NCI-H2196 treated with DMSO at 0.1 percent for 48 hours (cell line): ENCODE data around the gene PSMC4.
"Not testable (repeated sequence)": the region's sequence is repeated elsewhere in the genome, so short reads cannot be mapped to it uniquely, and the experiment has no call there.

Experiments
- DNase-seq: peaks from one replicate; lab custom pipeline; 2025; ENCODE audit not compliant: unreplicated experiment; lab: John Stamatoyannopoulos, UW

PSMC4 gene

GRCh38 chr19:39943586-39943985, 27.4 kb upstream of the PSMC4 start:
- no peak for DNase-seq

- no peak for DNase-seq
Measured at GRCh38 chr19:39946532-39946931, 24.4 kb upstream of the PSMC4 start.

GRCh38 chr19:39949026-39949747, 21.8 kb upstream of the PSMC4 start:
- DNase-seq = no peak

- no peak for DNase-seq
Measured at GRCh38 chr19:39951065-39951650, 19.8 kb upstream of the PSMC4 start.

- no peak for DNase-seq
Measured at GRCh38 chr19:39951686-39952085, 19.3 kb upstream of the PSMC4 start.

GRCh38 chr19:39953915-39954314, 17.1 kb upstream of the PSMC4 start:
- no peak for DNase-seq

GRCh38 chr19:39957886-39958285, 13.1 kb upstream of the PSMC4 start:
- not testable (repeated sequence) for DNase-seq

- not testable (repeated sequence) for DNase-seq
Measured at GRCh38 chr19:39958942-39959341, 12.0 kb upstream of the PSMC4 start.

GRCh38 chr19:39959407-39959806, 11.6 kb upstream of the PSMC4 start:
- not testable (repeated sequence) for DNase-seq

- no peak for DNase-seq
Measured at GRCh38 chr19:39963898-39964297, 7.1 kb upstream of the PSMC4 start.

GRCh38 chr19:39966617-39967016, 4.3 kb upstream of the PSMC4 start:
- DNase-seq = no peak

- no peak for DNase-seq
Measured at GRCh38 chr19:39967561-39967960, 3.4 kb upstream of the PSMC4 start.

GRCh38 chr19:39968789-39969188, 2.2 kb upstream of the PSMC4 start:
- no peak for DNase-seq

GRCh38 chr19:39969266-39969665, 1.7 kb upstream of the PSMC4 start:
- no peak for DNase-seq

GRCh38 chr19:39969681-39970424, 1.1 kb upstream of the PSMC4 start:
- DNase-seq = no peak

GRCh38 chr19:39970425-39970674, 615 bp upstream of the PSMC4 start:
- DNase-seq = peak; percentile 50

GRCh38 chr19:39971380-39972035, 543 bp downstream of the PSMC4 start:
- no peak for DNase-seq

- no peak for DNase-seq
Measured at GRCh38 chr19:39974377-39975155, 3.6 kb downstream of the PSMC4 start.

GRCh38 chr19:39982883-39983282, 11.9 kb downstream of the PSMC4 start:
- no peak for DNase-seq

GRCh38 chr19:39983695-39984300, 12.8 kb downstream of the PSMC4 start:
- no peak for DNase-seq

- DNase-seq = no peak
Measured at GRCh38 chr19:39986643-39987042, 15.7 kb downstream of the PSMC4 start.
